Activated B cell treated with CpG ODN at 0.5 μM for 24 hours (primary cell): ENCODE results near the gene SLC43A3. TPM values are rescaled to one million over a fixed set of nuclear protein-coding genes. Genes with fewer than 3 reads are reported as not detected.

Source experiments
- ATAC-seq: fragments of 200-7000 bp; cut with Tn5 transposase; one replicate; pipeline ENCODE4 v1.10.0; 2021; ENCODE audit warnings: low read depth, mild to moderate bottlenecking, moderate library complexity
- CTCF ChIA-PET: fragments of 350-600 bp; sonication (Branson Sonifier 250); formaldehyde crosslinking; loops from one replicate; lab custom pipeline; 2021; ENCODE audit warnings: antibody characterized with exemption; lab: Charles Lee
- POLR2A ChIA-PET: fragments of 350-600 bp; sonication (Branson Sonifier 250); formaldehyde crosslinking; loops from one replicate; lab custom pipeline; 2021; ENCODE audit warnings: antibody characterized with exemption; lab: Charles Lee
- DNase-seq: peaks from one replicate; pipeline ENCODE4 v3.0.0; 2022
- H3K27ac Mint-ChIP-seq: one replicate; pipeline ENCODE4 v1.8.0; 2020; ENCODE audit warnings: mixed read lengths
- H3K27me3 Mint-ChIP-seq: one replicate; pipeline ENCODE4 v1.8.0; 2021; ENCODE audit warnings: mixed read lengths
- H3K36me3 Mint-ChIP-seq: one replicate; pipeline ENCODE4 v1.8.0; 2021; ENCODE audit warnings: low read depth, mixed read lengths
- H3K4me1 Mint-ChIP-seq: one replicate; pipeline ENCODE4 v1.8.0; 2021; ENCODE audit warnings: mixed read lengths
- H3K4me3 Mint-ChIP-seq: one replicate; pipeline ENCODE4 v1.8.0; 2020; ENCODE audit warnings: mild to moderate bottlenecking, mixed read lengths
- H3K9me3 Mint-ChIP-seq: one replicate; pipeline ENCODE4 v1.8.0; 2020; ENCODE audit warnings: mixed read lengths
- CTCF ChIP-seq: fragments of 200-600 bp; IDR thresholded peaks from one replicate; pipeline ENCODE4 v1.8.0; 2022; ENCODE audit warnings: antibody characterized with exemption, mild to moderate bottlenecking
- intact Hi-C: fragments of 100-400 bp; cut with micrococcal nuclease; formaldehyde crosslinking; loops from one replicate; pipeline ENCODE4 v1.15.1; 2024
- total RNA-seq: library from RNA; stranded (reverse); gene quantifications from 2 replicates; pipeline ENCODE4 v1.2.3, GENCODE V29; 2022

The SLC43A3 gene
- total RNA-seq, 1 donor from 2014 or later: 237 TPM

- ATAC-seq (no peak), DNase-seq (no peak)
- intact Hi-C loops: no loop called here
- Mint-ChIP-seq H3K27ac (no peak overlapping the region), H3K4me1 (no peaks in the 10 kb centered on the region), H3K4me3 (no peak overlapping the region), H3K27me3 (peaks cover 12% of the 10 kb centered on the region), H3K9me3 (no peaks in the 10 kb centered on the region), H3K36me3 (no peaks in the 10 kb centered on the region)
- POLR2A ChIA-PET: no interaction called here
- CTCF ChIA-PET: interaction anchor here (0.8 to 2.5 kb wide), 2 partner anchors 13 to 83 kb away, joined by 3 to 21 read pairs; no protein-coding TSS in a partner anchor
- TF ChIP-seq CTCF: no peak
Measured at GRCh38 chr11:57444362-57445121, 17.6 kb upstream of the SLC43A3 start.

GRCh38 chr11:57440744-57441414, 14.0 kb upstream of the SLC43A3 start:
- CTCF ChIA-PET: interaction anchor here (1.2 to 1.5 kb wide), 2 partner anchors 17 to 95 kb away, joined by 3 to 4 read pairs; no protein-coding TSS in a partner anchor
- H3K9me3 Mint-ChIP-seq: no peaks in the 10 kb centered on the region
- ATAC-seq (no peak), DNase-seq (no peak)
- H3K4me3 Mint-ChIP-seq: no peak overlapping the region
- TF ChIP-seq CTCF: no peak
- no peak overlapping the region for H3K27ac Mint-ChIP-seq
- no peaks in the 10 kb centered on the region for H3K4me1 Mint-ChIP-seq
- POLR2A ChIA-PET: no interaction called here
- intact Hi-C loops: no loop called here
- H3K36me3 Mint-ChIP-seq: no peaks in the 10 kb centered on the region
- peaks cover 5% of the 10 kb centered on the region for H3K27me3 Mint-ChIP-seq

GRCh38 chr11:57439786-57440185, 12.9 kb upstream of the SLC43A3 start:
- CTCF ChIA-PET: interaction anchor here (1.5 kb wide), 1 partner anchor 18 kb away, joined by 4 read pairs; no protein-coding TSS in a partner anchor
- no peaks in the 10 kb centered on the region for H3K9me3 Mint-ChIP-seq
- TF ChIP-seq CTCF: no peak

GRCh38 chr11:57438345-57439285, 11.7 kb upstream of the SLC43A3 start:
- ChIA-PET POLR2A (no interaction called here), CTCF (no interaction called here)
- Mint-ChIP-seq H3K27me3 (no peaks in the 10 kb centered on the region), H3K9me3 (no peaks in the 10 kb centered on the region), H3K4me3 (no peak overlapping the region), H3K27ac (no peak overlapping the region), H3K36me3 (no peaks in the 10 kb centered on the region), H3K4me1 (no peaks in the 10 kb centered on the region)
- intact Hi-C loops: no loop called here
- no peak for TF ChIP-seq CTCF
- no peak for DNase-seq
- ATAC-seq: no peak

More at GRCh38 chr11:57439786-57440185, 12.9 kb upstream of the SLC43A3 start:
- DNase-seq (no peak), ATAC-seq (no peak)
- Mint-ChIP-seq H3K4me1 (no peaks in the 10 kb centered on the region), H3K4me3 (no peak overlapping the region), H3K36me3 (no peaks in the 10 kb centered on the region), H3K27me3 (peaks cover 2% of the 10 kb centered on the region), H3K27ac (no peak overlapping the region)
- intact Hi-C loops: no loop called here
- POLR2A ChIA-PET: interaction anchor here (0.9 kb wide), 1 partner anchor 21 kb away, joined by 4 read pairs; the partner anchor contains the start of gene RTN4RL2
